GM19324 (cell line): ENCODE data around the gene RALGPS1.

Experiments used
- ATAC-seq: cut with Tn5 transposase; IDR thresholded peaks from one replicate; pipeline ENCODE4 v1.9.1; 2021; ENCODE audit warnings: mild to moderate bottlenecking, moderate library complexity; ENCODE audit not compliant: unreplicated experiment, low FRiP score

RALGPS1 gene

DNA sequence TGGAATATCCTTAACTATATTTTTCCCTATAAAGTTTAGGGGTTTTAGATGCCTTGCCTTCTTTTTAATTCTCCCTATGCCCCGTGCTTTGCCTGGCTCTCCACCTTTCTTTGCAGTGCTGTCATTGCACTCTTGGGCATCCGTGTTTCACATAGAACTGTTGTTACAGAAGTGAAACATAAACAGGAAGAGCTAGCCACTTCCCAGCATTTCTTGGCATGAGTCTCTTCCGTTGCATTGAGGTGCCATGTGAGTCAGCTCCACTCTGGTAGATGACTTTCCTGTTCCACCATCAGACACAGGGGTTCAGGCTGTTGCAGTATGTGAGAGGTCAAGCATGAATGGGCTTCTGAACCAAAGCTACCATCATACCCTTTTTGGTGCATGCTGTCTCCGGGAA lies 134.5 kb downstream of the RALGPS1 start:
- ATAC-seq = peak; percentile 49

DNA sequence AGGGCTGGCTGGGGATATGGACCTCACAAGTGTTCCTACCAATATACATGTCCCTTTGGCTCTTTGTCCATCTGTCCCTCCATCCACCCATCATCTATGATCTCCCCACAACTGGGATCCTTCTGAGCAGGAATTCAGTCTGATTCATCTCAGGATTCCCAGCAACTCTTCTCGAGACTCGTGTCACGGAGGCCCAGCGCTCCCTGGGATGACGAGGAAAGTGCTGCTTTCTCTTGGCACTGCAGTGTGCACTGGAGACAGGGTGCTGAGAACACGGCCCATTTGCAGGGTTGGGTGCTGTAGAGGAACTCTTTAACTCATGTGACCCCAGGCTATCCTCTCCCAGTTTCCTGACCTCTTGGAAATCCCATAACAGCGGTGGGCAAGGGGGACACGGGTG lies 135.0 kb downstream of the RALGPS1 start:
- no peak for ATAC-seq

DNA sequence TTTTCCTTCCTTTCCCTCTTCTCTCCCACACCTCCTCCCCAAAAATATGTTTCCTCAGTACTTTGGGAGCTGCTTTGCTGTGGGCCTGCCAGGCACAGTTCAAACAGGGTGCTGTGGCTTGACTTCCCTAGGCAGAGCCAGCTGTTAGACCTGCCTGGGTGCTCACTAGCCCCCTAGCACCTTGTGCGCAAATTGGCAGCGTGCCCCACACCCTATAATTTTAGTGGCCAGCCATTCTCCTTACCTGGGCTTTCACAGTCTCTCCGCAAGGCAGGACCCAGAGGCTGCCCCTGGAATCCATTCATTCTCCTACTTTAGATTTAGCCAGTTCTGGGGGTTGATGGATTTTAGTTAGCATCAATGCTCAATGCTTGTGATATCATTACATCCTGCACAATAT lies 135.6 kb downstream of the RALGPS1 start:
- no peak for ATAC-seq

DNA sequence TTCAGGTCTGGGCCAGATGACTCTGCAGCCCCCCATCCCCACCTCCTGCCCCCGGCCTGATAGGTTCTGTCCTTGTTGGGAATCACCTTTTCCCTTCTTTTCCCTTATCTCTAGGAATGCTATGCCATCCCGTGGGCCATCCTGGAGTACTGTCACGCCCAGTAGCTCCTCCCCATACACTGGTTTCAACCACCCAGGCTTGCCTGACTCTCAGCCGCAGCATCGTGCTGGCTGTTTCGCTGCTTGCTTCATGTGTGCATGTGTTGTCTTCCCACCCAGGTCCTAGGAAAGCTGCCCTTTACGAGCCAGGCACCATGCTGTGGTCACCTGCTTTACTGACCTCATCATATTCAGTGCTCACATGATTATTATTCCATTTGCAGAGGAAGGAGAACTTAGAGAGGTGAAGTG lies 136.0 kb downstream of the RALGPS1 start:
- no peak for ATAC-seq

DNA sequence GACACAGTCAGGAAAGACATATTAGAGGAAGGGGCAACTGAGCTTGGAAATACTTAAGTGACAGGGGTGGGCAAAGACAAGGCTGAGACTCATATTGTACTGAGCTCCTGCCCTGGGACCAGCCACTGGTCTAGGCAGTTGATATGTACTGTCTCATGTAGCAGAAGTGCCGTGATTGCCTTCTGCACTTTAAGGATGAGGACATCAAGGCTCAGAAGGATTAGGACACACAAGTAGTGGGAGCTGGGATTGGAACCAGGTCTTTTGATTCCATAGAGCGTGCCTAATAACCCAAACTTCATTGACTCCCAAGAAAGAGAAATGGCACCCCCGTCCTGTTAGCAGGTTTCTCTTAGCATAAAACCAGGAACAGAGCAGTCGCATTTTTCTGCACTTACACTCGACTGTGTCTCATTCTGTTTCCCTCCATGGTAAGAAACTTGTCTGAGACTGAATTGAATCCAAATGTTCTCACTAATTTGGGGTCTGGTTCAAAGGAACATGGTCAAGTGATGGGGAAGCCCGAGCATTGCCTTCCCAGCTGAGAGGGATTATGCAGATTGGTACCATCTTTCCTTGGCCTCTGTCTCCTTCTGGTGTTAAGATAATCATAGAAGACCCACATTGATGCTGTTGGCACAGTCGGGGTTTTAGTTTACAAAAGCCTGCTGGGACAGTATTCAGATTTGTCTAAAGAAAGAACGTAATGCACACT lies 137.5 kb downstream of the RALGPS1 start:
- ATAC-seq = no peak

GRCh38 chr9:127053057-127053821 lies 138.7 kb downstream of the RALGPS1 start:
- ATAC-seq = no peak

GRCh38 chr9:127053960-127054359 lies 139.4 kb downstream of the RALGPS1 start:
- ATAC-seq = no peak

GRCh38 chr9:127055745-127056402 lies 141.3 kb downstream of the RALGPS1 start:
- ATAC-seq = no peak

DNA sequence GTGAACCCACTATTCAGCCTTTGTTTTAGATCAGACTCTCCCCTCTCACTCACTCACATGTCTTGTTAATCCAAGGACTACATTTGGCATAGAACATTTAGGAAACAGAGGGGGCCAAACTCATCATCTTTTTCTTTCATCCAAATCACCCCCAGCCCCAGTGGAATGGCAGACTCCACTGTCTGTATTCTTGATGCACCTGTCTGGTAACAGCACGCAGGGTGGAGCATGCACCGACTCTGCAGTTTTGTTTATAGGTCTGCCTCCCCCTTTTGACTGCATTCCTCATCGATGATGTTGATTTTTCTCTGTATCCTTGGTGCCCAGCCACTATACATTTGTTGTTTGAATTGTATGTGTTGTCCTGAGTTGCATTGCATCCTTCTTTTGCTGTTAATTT lies 141.9 kb downstream of the RALGPS1 start:
- no peak for ATAC-seq

- ATAC-seq = no peak
These were observed 143.5 kb downstream of the RALGPS1 start for GRCh38 chr9:127058011-127058644.

GRCh38 chr9:127058645-127059021 lies 144.1 kb downstream of the RALGPS1 start:
- ATAC-seq = no peak

DNA sequence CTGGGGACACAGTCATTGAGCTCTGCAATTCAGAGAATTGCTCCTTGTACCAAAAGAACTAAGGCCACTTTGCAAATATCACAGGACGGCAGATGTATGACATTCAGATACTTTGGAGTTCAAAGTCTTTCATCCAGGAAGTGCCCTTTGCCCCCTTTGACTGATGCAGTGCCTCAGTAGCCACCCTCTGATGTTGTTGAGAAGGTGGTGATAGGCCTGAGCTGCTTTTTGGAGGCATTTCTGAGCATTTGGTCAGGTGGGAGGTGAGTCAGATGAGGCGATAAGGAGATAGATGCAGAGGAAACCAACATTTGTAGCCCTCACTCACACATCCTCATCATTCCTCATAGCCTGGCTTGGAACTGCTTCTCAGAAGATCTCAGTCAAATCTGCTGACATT lies 144.4 kb downstream of the RALGPS1 start:
- ATAC-seq = no peak

DNA sequence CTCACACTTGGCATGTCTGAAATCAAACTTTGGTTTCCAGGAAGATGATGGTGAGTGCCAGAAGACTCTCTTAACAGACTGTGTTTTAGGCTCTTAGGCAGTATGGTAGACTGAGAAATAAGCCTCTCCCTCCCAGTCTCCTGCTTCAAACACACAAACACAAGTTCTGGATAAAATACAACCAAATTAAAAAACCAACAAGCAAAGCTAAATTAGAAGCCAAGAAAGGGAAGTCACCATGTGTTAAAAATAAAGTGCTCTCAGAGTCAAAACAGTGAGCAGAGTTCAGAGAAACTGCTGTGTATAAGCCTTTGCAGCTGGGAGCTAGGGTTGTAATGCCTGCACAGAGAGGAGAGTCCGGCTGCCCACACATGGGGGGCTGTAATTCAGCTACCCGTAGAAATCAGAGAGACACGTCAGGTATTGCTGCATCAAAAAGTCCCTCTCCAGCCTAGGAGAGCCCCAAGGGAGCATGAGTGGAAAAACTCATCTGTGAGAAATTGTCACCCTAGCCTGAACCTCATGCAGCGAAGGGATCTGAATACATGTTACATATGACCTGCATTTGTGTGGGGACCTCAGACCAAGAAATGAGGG lies 145.3 kb downstream of the RALGPS1 start:
- ATAC-seq = no peak

DNA sequence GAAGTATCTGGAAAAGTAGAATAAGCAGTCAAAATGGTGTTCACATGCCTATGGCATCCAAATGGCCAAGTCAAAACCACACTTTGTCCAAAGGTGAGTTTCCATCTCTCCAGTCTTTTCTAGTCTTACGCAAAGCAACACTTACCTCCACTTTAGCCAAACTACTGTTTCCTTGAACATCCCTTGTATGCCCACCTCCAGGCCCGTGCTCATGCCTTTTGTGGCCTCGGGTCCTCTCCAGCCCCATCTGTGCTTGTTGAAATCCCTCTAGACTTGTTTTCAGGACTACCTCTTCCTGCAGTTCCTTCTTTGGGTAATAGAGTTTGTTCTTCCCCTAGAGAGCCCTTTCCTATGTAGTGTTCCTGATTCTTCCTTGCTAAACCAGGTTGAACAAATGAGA lies 146.8 kb downstream of the RALGPS1 start:
- ATAC-seq = no peak

GRCh38 chr9:127064335-127064734 lies 149.8 kb downstream of the RALGPS1 start:
- no peak for ATAC-seq

GRCh38 chr9:127065592-127065991 lies 151.0 kb downstream of the RALGPS1 start:
- ATAC-seq = no peak

- no peak for ATAC-seq
These were observed 151.7 kb downstream of the RALGPS1 start for GRCh38 chr9:127066060-127066850.

DNA sequence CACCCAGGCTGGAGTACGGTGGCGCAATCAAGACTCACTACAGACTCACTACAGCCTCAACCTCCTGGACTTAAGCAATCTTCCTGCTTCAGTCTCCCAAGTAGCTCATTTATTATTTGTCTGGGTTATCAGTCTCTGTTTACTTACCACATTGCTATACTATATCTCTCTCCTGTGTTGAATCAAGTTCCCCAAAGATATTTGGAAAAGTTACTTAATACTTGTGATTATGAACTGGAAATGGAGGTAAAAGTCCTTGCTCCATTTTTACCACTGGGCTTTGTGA lies 152.2 kb downstream of the RALGPS1 start:
- ATAC-seq = no peak

DNA sequence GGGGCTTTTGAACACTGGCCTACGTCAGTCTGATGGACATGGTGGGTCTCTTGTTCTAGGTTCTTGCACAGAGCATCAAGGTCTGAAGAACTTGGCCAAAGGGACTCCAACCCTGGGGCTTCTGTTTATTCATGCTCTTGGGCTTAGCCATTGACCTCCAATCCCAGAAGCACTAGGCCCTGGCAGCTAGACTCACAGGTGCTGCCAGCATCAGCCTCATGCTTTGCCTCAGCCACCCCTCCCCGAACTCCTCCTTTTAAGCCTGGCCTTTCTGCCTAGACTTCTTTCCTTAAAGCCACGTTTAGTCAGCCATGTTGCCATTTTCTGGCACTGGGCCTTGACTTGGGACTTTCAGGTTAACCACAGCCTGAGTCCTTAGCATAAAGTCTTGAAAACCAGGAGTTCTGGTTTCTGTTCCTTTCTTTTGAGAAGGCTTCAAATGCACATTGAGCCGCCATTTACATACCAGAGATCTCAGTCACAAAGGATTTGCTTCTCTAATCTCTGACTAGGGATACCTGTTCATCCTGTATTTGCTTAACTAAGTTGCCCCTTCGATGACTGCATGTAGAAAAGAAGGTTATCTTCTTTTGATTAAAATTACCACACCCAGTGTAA lies 153.1 kb downstream of the RALGPS1 start:
- no peak for ATAC-seq
